CD14-positive monocyte (primary cell): ENCODE measurements around the gene KRTAP5-7. TPM values are rescaled to one million over a fixed set of nuclear protein-coding genes. Genes with fewer than 3 reads are reported as not detected.
"Not testable (repeated sequence)": the region's sequence is repeated elsewhere in the genome, so short reads cannot be mapped to it uniquely, and the experiment has no call there.

ENCODE experiments used
- DNase-seq, 3 donors: peaks; one replicate each; pipeline ENCODE4 v3.0.0-alpha.2; 2011 to 2022
- H2AFZ ChIP-seq: 2 replicates; pipeline ENCODE4 v1.6.0; 2012; ENCODE audit warnings: mild to moderate bottlenecking, low read depth, low read length, inconsistent platforms; ENCODE audit not compliant: insufficient read depth, poor library complexity, severe bottlenecking
- H3K27ac ChIP-seq, 2 donors: 1 replicate in 1 of 2; 2 replicates in 1 of 2; pipeline ENCODE4 v1.5.1; 2012 to 2013; ENCODE audit warnings: low read length in 2 of 2, control low read depth in 1 of 2, inconsistent platforms in 1 of 2, low read depth in 1 of 2, mild to moderate bottlenecking in 1 of 2
- H3K27me3 ChIP-seq, 2 donors: one replicate each; pipeline versions ENCODE4 v1.6.0 to v1.6.1; 2011 to 2013; ENCODE audit warnings: low read length in 2 of 2; ENCODE audit not compliant: control insufficient read depth in 2 of 2, insufficient read depth in 2 of 2
- H3K36me3 ChIP-seq, 2 donors: replicated peaks in 1 of 2; 1 replicate in 1 of 2; 2 replicates in 1 of 2; pipeline versions ENCODE4 v1.5.1 to v1.6.1; 2012 to 2013; ENCODE audit warnings: low read length in 2 of 2, control low read depth in 1 of 2, inconsistent platforms in 1 of 2, mild to moderate bottlenecking in 1 of 2; ENCODE audit not compliant: insufficient read depth in 2 of 2, control insufficient read depth in 1 of 2
- H3K4me1 ChIP-seq, 2 donors: 1 replicate in 1 of 2; 2 replicates in 1 of 2; pipeline versions ENCODE4 v1.5.1 to v1.6.1; 2012 to 2013; ENCODE audit warnings: low read length in 2 of 2, control low read depth in 1 of 2, inconsistent platforms in 1 of 2, mild to moderate bottlenecking in 1 of 2, moderate library complexity in 1 of 2; ENCODE audit not compliant: insufficient read depth in 2 of 2, control insufficient read depth in 1 of 2
- H3K4me2 ChIP-seq: replicated peaks from 2 replicates; pipeline ENCODE3; 2012; ENCODE audit warnings: low read length, moderate library complexity, mild to moderate bottlenecking; ENCODE audit not compliant: poor library complexity, severe bottlenecking; ENCODE audit errors: extremely low read depth
- H3K4me3 ChIP-seq, 3 experiments: fragments of 200-600 bp in 1 of 3; sonication (generic) in 1 of 3; replicated peaks in 1 of 3; 1 replicate in 2 of 3; 2 replicates in 1 of 3; pipeline ENCODE4 v1.5.1; 2011 to 2013; ENCODE audit warnings: low read length in 3 of 3, mild to moderate bottlenecking in 3 of 3, control low read depth in 2 of 3, low read depth in 2 of 3, inconsistent platforms in 1 of 3, moderate library complexity in 1 of 3
- H3K79me2 ChIP-seq: 2 replicates; pipeline ENCODE4 v1.6.0; 2012; ENCODE audit warnings: mild to moderate bottlenecking, control low read depth, inconsistent platforms, low read length, moderate library complexity; ENCODE audit not compliant: insufficient read depth
- H3K9ac ChIP-seq: 2 replicates; pipeline ENCODE4 v1.6.0; 2017; ENCODE audit warnings: low read length, mild to moderate bottlenecking; ENCODE audit not compliant: insufficient read depth, poor library complexity, severe bottlenecking
- H3K9me3 ChIP-seq, 2 donors: replicated peaks in 1 of 2; 1 replicate in 1 of 2; 2 replicates in 1 of 2; pipeline versions ENCODE4 v1.5.1 to v1.6.1; 2012 to 2013; ENCODE audit warnings: low read length in 2 of 2, control low read depth in 1 of 2; ENCODE audit not compliant: control insufficient read depth in 1 of 2, insufficient read depth in 1 of 2
- H4K20me1 ChIP-seq: 2 replicates; pipeline ENCODE4 v1.6.0; 2012; ENCODE audit warnings: mild to moderate bottlenecking, low read length, control low read depth, moderate library complexity; ENCODE audit not compliant: insufficient read depth
- H3K27ac Mint-ChIP-seq, 7 donors: one replicate each; pipeline ENCODE4 v1.8.0; 2020; ENCODE audit warnings: mild to moderate bottlenecking in 7 of 7, mixed read lengths in 7 of 7, moderate library complexity in 6 of 7, inconsistent platforms in 2 of 7
- H3K27me3 Mint-ChIP-seq, 3 donors: one replicate each; pipeline ENCODE4 v1.8.0; 2021 to 2022; ENCODE audit warnings: low read depth in 3 of 3, mild to moderate bottlenecking in 3 of 3, mixed read lengths in 3 of 3, moderate library complexity in 3 of 3, inconsistent platforms in 1 of 3
- H3K36me3 Mint-ChIP-seq, 2 donors: one replicate each; pipeline ENCODE4 v1.8.0; 2020; ENCODE audit warnings: mixed read lengths in 2 of 2, inconsistent platforms in 1 of 2, mild to moderate bottlenecking in 1 of 2
- H3K4me1 Mint-ChIP-seq: one replicate; pipeline ENCODE4 v1.8.0; 2020; ENCODE audit warnings: mild to moderate bottlenecking, mixed read lengths
- H3K4me3 Mint-ChIP-seq, 2 donors: one replicate each; pipeline ENCODE4 v1.8.0; 2020; ENCODE audit warnings: mild to moderate bottlenecking in 2 of 2, mixed read lengths in 2 of 2, moderate library complexity in 1 of 2
- H3K9me3 Mint-ChIP-seq, 7 donors: one replicate each; pipeline ENCODE4 v1.8.0; 2020 to 2022; ENCODE audit warnings: mixed read lengths in 7 of 7, mild to moderate bottlenecking in 6 of 7, moderate library complexity in 6 of 7, inconsistent platforms in 2 of 7
- WGBS: methylation state at CpG from one replicate; pipeline ENCODE4 v1.1.5; 2013; ENCODE audit warnings: missing lambda C conversion rate; ENCODE audit not compliant: insufficient coverage; 5-methylcytosine and 5-hydroxymethylcytosine counted together
- intact Hi-C, 2 donors: fragments of 100-400 bp; cut with micrococcal nuclease; formaldehyde crosslinking; loops; one replicate each; pipeline versions ENCODE4 v1.15.0 to v1.15.1; 2023
- polyA plus RNA-seq, 3 donors: library from polyadenylated mRNA; depleted of rRNA in 1 of 3; unstranded in 2 of 3; stranded (reverse) in 1 of 3; fragments of 300-500 nt in 2 of 3; fragments of >200 nt in 1 of 3; fragmentation: Illumina TruSeq in 2 of 3; gene quantifications; 1 replicate in 2 of 3; 2 replicates in 1 of 3; pipeline ENCODE4 v1.2.3, GENCODE V29; 2012 to 2021
- TF ChIP-seq, protein P1 (sequence below): fragments of 200-600 bp; IDR thresholded peaks from one replicate; pipeline ENCODE4 v1.8.0; 2022; ENCODE audit warnings: antibody characterized with exemption, mild to moderate bottlenecking

Gene KRTAP5-7
- polyA plus RNA-seq, 3 donors = 0.05 TPM; not detected in 2

GRCh38 chr11:71538666-71538990 lies 11.6 kb downstream of the KRTAP5-7 start:
- 80% methylated on average over 2 of the region's 4 CpGs for WGBS
- no peaks in the 10 kb centered on the region for H4K20me1 ChIP-seq

DNA sequence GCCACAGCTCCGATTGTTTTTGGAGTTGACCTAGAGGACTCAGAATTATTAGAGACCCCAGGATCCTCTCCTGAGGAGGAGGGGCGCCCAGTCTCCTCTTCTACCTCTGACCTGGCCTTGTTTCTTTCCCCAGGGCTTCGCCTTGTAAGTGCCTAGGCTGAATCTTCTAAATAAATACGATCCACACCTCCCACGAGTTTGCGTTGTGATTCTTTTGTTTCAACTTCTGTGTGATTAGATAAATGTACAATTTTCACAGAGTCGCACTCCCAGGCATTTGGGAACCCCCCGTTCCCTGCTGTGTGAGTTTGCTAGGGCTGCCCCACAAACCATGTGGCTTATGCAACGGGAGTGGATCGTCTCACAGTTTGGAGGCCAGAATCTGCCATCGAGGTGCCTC lies 11.9 kb downstream of the KRTAP5-7 start:
- Histone ChIP-seq H2AFZ (no peak overlapping the region), H3K4me2 (no peak overlapping the region), H3K27me3 (no peaks in the 10 kb centered on the region), H3K9ac (no peak overlapping the region), H3K79me2 (no peaks in the 10 kb centered on the region), H4K20me1 (no peaks in the 10 kb centered on the region), H3K9me3 (peaks cover 0 to 11% of the 10 kb centered on the region in 2 donors), H3K4me3 (no peak overlapping the region), H3K36me3 (no peaks in the 10 kb centered on the region), H3K27ac (no peak overlapping the region), H3K4me1 (peaks cover 8 to 11% of the 10 kb centered on the region in 2 donors)
- Mint-ChIP-seq H3K27me3 (peaks cover 1 to 8% (median 2%) of the 10 kb centered on the region in 3 donors), H3K36me3 (no peaks in the 10 kb centered on the region), H3K4me1 (peaks cover 12% of the 10 kb centered on the region), H3K4me3 (no peak overlapping the region), H3K27ac (no peak overlapping the region), H3K9me3 (peaks cover 5 to 18% (median 8%) of the 10 kb centered on the region in 7 donors)
- 95% methylated on average over 6 of the region's 11 CpGs for WGBS
- no peak for DNase-seq
- intact Hi-C loops = no loop called here
- TF ChIP-seq, protein P1, sequence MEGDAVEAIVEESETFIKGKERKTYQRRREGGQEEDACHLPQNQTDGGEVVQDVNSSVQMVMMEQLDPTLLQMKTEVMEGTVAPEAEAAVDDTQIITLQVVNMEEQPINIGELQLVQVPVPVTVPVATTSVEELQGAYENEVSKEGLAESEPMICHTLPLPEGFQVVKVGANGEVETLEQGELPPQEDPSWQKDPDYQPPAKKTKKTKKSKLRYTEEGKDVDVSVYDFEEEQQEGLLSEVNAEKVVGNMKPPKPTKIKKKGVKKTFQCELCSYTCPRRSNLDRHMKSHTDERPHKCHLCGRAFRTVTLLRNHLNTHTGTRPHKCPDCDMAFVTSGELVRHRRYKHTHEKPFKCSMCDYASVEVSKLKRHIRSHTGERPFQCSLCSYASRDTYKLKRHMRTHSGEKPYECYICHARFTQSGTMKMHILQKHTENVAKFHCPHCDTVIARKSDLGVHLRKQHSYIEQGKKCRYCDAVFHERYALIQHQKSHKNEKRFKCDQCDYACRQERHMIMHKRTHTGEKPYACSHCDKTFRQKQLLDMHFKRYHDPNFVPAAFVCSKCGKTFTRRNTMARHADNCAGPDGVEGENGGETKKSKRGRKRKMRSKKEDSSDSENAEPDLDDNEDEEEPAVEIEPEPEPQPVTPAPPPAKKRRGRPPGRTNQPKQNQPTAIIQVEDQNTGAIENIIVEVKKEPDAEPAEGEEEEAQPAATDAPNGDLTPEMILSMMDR = no peak

More at GRCh38 chr11:71538666-71538990, 11.6 kb downstream of the KRTAP5-7 start:
- no peak overlapping the region for H3K4me3 Mint-ChIP-seq
- DNase-seq = no peak
- intact Hi-C loops = no loop called here
- Histone ChIP-seq H3K9ac (no peak overlapping the region), H3K4me1 (peaks cover 4 to 8% of the 10 kb centered on the region in 2 donors), H3K36me3 (no peaks in the 10 kb centered on the region), H3K27ac (no peak overlapping the region), H3K4me3 (no peak overlapping the region), H3K27me3 (no peaks in the 10 kb centered on the region), H3K79me2 (no peaks in the 10 kb centered on the region), H2AFZ (no peak overlapping the region), H3K9me3 (peaks cover 0 to 11% of the 10 kb centered on the region in 2 donors), H3K4me2 (no peak overlapping the region)
- TF ChIP-seq, protein P1 = no peak
- no peaks in the 10 kb centered on the region for H3K36me3 Mint-ChIP-seq
- peaks cover 1 to 8% (median 2%) of the 10 kb centered on the region in 3 donors for H3K27me3 Mint-ChIP-seq
- peaks cover 5 to 18% (median 8%) of the 10 kb centered on the region in 7 donors for H3K9me3 Mint-ChIP-seq
- H3K4me1 Mint-ChIP-seq = peaks cover 8% of the 10 kb centered on the region
- peak overlapping the region in 1 of 7 donors; percentile 12 for H3K27ac Mint-ChIP-seq

DNA sequence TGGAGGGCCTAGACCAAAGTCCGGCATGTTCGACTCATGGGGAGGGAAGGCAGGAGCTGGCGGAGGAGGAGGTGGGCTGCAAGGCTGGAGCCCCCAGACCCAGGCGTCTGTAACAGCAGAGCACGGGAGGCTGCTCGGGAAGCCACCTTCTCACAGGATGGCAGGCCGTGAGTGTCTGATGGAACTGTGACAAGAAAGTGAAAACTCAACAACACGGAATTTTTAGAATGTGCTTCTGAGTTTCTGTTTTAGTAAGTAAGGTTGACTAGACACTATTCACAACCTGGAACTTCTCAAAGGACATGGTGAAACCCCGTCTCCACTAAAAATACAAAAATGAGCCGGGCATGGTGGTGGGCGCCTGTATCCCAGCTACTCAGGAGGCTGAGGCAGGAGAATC lies 12.9 kb downstream of the KRTAP5-7 start:
- peaks cover 15% of the 10 kb centered on the region for H3K4me1 Mint-ChIP-seq

More for the DNA sequence above, 12.9 kb downstream of the KRTAP5-7 start:
- H3K36me3 Mint-ChIP-seq, H3K27ac ChIP-seq, intact Hi-C loops, H3K79me2 ChIP-seq, H3K27ac Mint-ChIP-seq, DNase-seq, H4K20me1 ChIP-seq, H3K4me3 Mint-ChIP-seq, H3K9ac ChIP-seq, H3K27me3 ChIP-seq, H3K27me3 Mint-ChIP-seq, H3K4me2 ChIP-seq, H2AFZ ChIP-seq, H3K36me3 ChIP-seq, H3K4me3 ChIP-seq: not testable (repeated sequence)
- WGBS = 96% methylated on average over 7 of the region's 11 CpGs
- H3K9me3 ChIP-seq = peaks cover 0 to 11% of the 10 kb centered on the region in 2 donors
- H3K9me3 Mint-ChIP-seq = peaks cover 5 to 18% (median 8%) of the 10 kb centered on the region in 7 donors
- peaks cover 9 to 13% of the 10 kb centered on the region in 2 donors for H3K4me1 ChIP-seq
